ENCODE data around the gene TRIM41. TPM values are rescaled to one million over a fixed set of nuclear protein-coding genes. Genes with fewer than 3 reads are reported as not detected.

The TRIM41 gene
- total and polyA plus RNA-seq, 12 donors: 13.3 to 56.2 (median 19.6) TPM

DNA sequence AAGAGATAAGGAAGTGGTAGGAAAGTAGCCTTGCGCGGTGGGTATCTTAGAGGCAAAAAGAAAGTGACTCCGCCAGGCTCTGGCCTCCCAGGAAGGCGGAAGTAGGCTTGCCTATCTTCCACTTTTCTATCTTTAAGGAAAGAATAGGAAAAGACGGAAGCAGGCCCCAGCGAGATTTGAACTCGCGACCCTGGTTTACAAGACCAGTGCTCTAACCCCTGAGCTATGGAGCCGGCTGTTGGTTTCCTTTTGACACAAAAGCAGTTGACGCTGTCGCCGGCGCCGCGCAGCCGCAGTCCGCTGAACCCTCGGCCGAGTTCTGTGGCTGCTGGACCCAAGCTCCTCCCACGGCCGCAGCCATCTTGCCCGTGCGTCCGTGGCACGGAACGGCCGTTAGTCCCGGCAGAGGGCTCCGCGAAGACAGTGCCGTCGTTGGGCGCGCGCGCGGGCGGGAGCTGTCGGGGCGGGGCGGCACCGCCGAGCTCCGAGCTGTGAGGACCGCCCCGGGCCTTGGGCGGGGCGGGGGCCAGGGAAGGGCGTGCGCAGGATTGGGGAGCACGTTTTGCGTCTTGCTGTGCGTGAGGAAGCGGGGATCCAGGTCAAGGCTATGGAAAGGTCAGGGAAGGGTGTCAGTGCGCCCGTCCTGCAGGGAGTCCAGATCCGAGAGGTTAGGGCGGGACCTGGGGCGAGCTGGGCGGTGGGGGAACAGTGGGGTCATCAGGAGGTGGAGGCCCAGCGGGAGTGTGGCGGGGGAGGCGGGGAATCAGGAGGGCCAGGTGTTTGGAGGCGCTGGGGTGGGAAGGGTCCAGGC is 31.4 kb upstream of the TRIM41 start:
- H3K27me3 ChIP-seq: no peaks in the 10 kb centered on the region
- 0 to 2% (median 1%) methylated on average over 21 to 64 of the region's 64 CpGs for WGBS, 4 donors
- H3K27ac ChIP-seq: peak overlapping the region in 4 of 5 donors; percentile 87 to 94 (median 91)
- H3K9me3 ChIP-seq (replicated peaks in 1 of 3): no peaks in the 10 kb centered on the region
- intact Hi-C loops (cut with DNase I): no loop called here
- DNase-seq: peak; percentile 91 to 99 (median 94)
- peak overlapping the region in 3 of 4 donors; percentile 70 to 82 (median 77) for H3K4me3 ChIP-seq
- peaks cover 17 to 20% of the 10 kb centered on the region in 2 donors for H3K4me1 ChIP-seq (replicated peaks in 1 of 2)
- TF ChIP-seq, protein P1, sequence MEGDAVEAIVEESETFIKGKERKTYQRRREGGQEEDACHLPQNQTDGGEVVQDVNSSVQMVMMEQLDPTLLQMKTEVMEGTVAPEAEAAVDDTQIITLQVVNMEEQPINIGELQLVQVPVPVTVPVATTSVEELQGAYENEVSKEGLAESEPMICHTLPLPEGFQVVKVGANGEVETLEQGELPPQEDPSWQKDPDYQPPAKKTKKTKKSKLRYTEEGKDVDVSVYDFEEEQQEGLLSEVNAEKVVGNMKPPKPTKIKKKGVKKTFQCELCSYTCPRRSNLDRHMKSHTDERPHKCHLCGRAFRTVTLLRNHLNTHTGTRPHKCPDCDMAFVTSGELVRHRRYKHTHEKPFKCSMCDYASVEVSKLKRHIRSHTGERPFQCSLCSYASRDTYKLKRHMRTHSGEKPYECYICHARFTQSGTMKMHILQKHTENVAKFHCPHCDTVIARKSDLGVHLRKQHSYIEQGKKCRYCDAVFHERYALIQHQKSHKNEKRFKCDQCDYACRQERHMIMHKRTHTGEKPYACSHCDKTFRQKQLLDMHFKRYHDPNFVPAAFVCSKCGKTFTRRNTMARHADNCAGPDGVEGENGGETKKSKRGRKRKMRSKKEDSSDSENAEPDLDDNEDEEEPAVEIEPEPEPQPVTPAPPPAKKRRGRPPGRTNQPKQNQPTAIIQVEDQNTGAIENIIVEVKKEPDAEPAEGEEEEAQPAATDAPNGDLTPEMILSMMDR (IDR thresholded peaks at IDR 0.05): no peak
- TF ChIP-seq POLR2A (IDR thresholded peaks at IDR 0.05): peak; percentile 50 to 73
- no peaks in the 10 kb centered on the region for H3K36me3 ChIP-seq (replicated peaks in 1 of 2)

DNA sequence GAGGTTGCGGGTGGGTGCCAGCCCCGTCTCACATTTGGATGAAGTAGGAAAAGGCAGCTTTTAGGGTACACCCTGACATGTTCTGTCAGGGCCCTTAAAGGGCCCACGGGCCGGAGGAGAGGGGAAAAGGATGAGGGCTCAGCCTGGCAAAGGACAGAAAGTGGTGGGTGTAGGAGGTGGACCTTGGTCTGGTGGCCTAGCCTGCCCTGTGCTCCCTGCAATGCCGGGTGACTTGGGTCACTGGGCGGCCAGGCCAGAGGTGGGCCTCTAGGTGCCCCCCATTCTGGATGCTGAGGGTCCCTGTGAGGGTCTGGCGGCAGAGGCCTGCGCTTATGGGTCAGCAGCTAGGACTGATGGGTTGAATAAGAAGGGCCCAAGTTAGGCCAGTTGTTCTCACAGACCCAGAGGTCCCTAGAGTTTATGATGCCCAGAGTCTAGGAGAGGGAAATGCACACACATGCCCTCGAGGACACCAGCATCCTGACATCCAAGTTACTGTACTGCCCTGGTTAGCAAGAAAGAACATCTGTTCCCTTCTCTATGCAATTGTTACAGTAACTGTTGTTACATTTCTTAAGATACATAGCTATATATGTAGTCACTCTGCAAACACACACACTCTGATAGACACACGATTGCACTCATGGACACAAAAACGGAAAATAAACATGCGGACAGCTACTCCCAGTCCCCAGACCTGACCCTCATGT is 30.6 kb upstream of the TRIM41 start:
- intact Hi-C loops (cut with DNase I): no loop called here
- Histone ChIP-seq H3K36me3 (replicated peaks in 1 of 2) (no peaks in the 10 kb centered on the region), H3K9me3 (replicated peaks in 1 of 3) (no peaks in the 10 kb centered on the region), H3K27me3 (no peaks in the 10 kb centered on the region), H3K27ac (peak overlapping the region in 3 of 5 donors; percentile 87 to 94 (median 93)), H3K4me1 (replicated peaks in 1 of 2) (peaks cover 17 to 20% of the 10 kb centered on the region in 2 donors), H3K4me3 (peak overlapping the region in 2 of 4 donors; percentile 77 to 82)
- 51 to 56% (median 53%) methylated on average over 10 to 12 of the region's 12 CpGs for WGBS, 4 donors
- TF ChIP-seq POLR2A (IDR thresholded peaks at IDR 0.05): no peak
- TF ChIP-seq, protein P1 (IDR thresholded peaks at IDR 0.05): no peak
- peak in 1 of 7 donors; percentile 56 for DNase-seq

DNA sequence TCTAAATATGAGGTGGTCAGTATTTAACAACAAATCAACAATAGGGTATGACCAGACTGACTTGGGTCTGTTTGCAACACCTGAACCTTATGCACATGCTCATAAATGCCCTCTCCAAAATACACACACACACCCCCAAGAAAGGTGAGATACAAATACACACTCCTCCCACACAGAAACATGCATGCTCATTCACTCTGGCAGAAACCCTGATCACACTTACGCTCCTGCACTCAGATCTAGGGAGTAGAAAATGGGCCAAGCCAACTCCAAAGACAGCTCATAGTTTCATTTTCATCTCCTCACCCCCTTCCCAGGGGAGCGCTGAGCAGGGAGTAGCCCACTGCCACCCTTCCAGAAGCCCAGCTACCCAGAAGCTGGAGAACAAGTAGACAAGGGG is 29.4 kb upstream of the TRIM41 start:
- WGBS, 4 donors: 94 to 100% (median 97%) methylated on average over 2 of the region's 2 CpGs
- Histone ChIP-seq H3K27ac (no peak overlapping the region), H3K4me3 (no peak overlapping the region), H3K4me1 (replicated peaks in 1 of 2) (peaks cover 17 to 20% of the 10 kb centered on the region in 2 donors), H3K36me3 (replicated peaks in 1 of 2) (no peaks in the 10 kb centered on the region), H3K27me3 (no peaks in the 10 kb centered on the region), H3K9me3 (replicated peaks in 1 of 3) (no peaks in the 10 kb centered on the region)
- intact Hi-C loops (cut with DNase I): no loop called here
- DNase-seq: no peak
- TF ChIP-seq, protein P1 (IDR thresholded peaks at IDR 0.05): no peak
- no peak for TF ChIP-seq POLR2A (IDR thresholded peaks at IDR 0.05)

DNA sequence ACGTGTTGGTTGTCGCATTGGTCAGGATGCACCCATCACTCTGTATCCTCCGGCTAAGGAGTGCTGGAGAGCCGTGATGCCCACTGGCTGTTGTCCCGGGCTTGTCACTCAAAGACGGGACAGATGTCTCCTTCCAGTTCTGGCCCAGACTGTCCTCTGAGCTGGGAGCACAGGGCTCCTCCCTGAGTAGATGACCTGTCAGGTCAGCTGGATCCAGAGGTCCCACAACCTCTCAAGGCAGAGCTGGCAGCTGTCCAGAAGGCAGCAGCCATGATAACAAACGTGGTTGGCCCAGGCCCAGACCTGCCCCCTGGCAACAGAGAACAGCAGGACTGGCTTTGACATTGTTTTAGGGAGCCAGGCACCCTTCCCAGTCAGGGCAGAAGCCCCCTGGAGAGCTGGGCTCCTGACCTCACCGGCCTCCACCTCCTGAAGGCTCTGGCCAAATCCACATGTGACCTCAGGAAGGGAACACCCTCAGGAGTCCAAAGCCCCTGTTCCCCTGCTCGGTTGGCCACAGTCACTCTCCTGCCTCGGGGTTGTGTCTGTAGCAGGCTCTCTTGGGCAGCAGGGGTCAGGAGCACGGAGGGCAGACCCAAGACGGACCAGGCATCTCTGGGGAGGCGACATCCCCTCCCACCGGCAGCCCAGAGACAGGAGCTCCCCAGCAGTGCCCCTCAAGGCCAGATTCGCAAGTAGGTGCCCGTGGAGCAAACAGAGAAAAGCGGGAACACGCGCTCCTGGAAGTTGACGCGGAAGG is 28.4 kb upstream of the TRIM41 start:
- H3K27ac ChIP-seq: no peak overlapping the region

More for the DNA sequence above, 28.4 kb upstream of the TRIM41 start:
- intact Hi-C loops (cut with DNase I): no loop called here
- peaks cover 12 to 20% of the 10 kb centered on the region in 2 donors for H3K4me1 ChIP-seq (replicated peaks in 1 of 2)
- TF ChIP-seq, protein P1 (IDR thresholded peaks at IDR 0.05): no peak
- TF ChIP-seq POLR2A (IDR thresholded peaks at IDR 0.05): no peak
- H3K4me3 ChIP-seq: no peak overlapping the region
- 69 to 81% (median 74%) methylated on average over 15 to 21 of the region's 21 CpGs for WGBS, 4 donors
- no peaks in the 10 kb centered on the region for H3K36me3 ChIP-seq (replicated peaks in 1 of 2)
- no peaks in the 10 kb centered on the region for H3K9me3 ChIP-seq (replicated peaks in 1 of 3)
- no peaks in the 10 kb centered on the region for H3K27me3 ChIP-seq
- peak in 2 of 7 donors; percentile 24 to 54 for DNase-seq

Data from adrenal gland (tissue), 12 donors.